Measurements from ENCODE around the gene UBE2M.
"Not testable (repeated sequence)": the region's sequence is repeated elsewhere in the genome, so short reads cannot be mapped to it uniquely, and the experiment has no call there.

Gene UBE2M

DNA sequence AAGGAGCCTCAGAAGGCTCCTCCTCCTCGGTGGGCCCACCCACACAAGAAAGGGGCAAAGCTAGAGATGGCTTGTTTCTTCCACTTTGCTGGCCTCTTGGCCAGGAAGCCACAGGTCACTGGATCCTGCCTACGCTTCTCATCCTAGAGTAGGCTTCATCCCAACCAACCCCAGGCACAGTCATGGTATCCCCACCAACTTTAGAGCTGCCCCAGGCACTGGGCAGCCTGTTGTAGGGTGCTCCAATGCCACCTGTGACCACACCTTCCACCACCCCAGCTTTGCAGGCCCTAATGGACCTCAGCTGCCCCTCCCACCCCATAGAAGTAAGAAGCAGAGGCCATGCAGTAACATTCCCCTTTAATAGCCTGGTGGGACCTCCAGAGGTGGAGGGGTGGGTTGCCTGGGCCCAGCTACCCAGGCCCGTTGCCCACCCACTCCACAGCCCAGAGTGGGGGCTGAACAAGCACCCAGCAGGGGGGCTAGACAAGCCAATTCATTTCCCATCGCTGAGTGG, 3.0 kb downstream of the UBE2M start:
- DNase-seq: no peak

DNA sequence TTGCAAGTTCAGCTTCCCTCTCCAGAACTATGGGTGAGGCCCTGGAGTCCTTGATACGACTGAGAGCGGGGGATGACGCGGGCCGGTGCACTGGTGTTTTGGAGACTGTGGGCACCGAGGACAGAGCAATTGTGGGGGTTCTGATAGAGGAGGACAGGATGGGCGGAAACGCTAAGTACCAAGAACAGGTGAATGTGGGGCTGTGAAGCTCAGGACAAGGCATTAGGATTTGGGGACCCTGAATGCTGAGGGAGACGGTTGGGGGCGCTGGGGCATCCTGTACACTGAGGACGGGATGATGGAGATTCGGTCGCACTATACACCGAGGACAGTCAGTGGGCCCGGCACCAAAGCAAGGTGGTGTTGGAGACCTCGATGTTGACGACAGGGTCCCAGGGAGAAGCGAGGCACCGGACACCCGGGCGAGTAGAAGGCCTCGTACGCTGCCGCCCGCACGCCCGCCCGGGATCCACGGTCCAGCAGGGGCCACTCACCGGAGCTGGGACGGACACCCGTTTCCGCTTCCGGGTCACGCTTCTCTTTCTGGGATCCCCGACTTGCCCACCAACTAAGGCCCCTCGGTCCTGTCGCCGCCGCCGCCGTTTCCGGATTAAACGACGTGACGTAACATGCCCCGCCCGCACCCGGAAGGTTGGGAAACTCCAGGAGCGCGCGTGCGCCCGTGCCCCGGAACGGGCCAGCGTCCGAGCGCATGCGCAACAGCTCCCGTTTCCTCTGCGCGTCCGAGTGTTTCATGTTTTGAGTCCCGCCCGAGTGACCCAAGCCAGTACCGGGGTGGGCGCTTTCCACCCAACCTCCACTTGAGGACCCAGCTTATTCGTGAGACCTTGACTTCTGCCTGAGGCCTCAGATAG, 3.7 kb downstream of the UBE2M start, which contains the start of gene CHMP2A:
Gene CHMP2A (minus strand): TSS at position 612 of the 875 bp plus-strand sequence. CDS start 893 bp downstream, outside the sequence.
- DNase-seq: peak; percentile 97

DNA sequence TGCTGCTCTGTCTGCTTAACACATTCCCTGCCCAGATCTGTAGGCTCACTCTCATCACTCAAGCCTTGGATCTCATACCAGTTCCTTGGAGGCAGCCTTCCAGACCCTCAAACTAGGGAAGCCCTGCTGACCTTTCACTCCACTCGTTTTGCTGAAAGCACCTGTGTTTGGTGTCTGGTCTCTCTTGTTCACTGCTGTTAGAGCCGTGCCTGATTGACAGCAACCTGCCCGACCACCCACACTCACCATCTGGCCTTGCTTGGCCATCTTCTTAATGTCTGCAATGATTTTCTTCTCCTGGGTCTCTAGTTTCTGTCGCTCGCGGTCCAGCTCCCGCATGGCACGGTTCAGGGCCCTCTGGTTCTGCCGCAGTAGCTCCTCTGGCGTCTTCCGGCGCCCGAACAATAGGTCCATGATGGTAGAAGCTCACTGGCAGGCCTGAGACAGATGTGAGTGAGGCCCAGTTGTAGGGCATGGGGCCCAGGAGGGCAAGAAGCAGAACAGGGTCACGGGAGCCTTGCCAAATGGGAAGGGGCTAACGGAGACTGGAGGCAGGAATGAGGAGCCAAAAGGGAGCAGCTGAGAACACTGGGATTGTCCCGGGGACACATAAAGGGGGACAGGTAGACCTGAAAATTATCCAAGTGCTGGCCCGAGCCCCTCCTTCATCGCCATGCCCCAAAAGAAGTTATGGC, 4.5 kb downstream of the UBE2M start:
- DNase-seq: no peak

DNA sequence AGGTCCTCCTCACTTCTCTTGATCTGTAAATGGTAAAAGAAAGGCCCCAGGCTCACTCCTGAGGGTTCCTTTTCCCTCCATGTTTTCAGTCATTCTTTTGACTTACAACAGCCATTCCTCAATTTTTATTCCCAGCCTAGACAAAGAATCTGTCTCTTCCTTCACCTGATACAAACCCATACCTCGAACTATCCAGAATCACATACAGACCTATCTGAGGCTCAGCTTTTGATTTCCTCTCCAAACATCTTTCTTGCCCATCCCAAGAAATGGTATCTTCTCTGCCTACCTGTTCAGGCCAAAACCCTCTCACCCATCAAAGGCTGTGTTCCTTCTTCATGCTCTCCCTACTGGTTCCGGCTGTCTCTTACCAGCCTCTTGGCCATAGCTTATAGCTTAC, 5.8 kb downstream of the UBE2M start:
- no peak for DNase-seq

DNA sequence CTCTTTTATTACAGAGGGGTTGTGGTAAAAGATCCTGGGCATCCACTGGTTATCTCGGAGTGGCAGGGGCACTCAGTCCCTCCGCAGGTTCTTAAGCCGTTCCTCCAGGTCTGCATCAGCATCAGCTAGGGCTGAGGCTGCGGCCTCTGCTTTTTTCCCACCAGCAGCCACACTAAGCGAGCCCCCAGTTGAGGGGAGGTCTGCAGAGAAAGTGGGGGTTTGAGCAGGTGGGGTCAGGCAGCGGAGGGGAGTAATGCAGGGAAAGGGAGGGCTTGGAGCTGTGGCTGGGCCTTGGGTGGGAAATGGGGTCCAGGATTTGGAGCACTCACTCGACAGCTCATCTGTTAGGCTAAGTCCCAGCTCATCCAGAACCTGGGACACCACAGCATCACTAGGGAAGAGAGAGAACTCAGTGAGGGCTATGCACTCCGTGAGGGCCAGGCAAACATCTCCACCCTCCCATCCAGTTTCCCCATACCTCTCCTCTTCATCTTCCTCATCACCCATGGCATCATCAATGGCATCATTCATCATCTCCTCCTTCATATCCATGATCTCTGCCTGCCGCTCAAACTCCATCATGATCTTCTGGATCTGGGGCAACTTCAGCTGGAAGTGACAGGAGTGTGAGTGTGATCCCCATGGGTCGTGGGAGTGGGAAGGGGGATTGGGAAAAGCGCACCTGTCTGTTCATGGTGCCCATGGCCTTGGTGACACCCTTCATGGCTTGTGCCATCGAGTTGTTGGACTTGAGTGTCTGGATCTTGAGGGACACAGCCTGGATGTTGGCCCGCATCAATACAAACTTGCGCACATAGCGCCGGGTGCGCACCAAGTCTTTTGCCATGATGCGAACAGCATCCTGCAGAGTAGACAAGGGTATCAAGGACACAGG, 6.6 kb downstream of the UBE2M start:
- DNase-seq: no peak

DNA sequence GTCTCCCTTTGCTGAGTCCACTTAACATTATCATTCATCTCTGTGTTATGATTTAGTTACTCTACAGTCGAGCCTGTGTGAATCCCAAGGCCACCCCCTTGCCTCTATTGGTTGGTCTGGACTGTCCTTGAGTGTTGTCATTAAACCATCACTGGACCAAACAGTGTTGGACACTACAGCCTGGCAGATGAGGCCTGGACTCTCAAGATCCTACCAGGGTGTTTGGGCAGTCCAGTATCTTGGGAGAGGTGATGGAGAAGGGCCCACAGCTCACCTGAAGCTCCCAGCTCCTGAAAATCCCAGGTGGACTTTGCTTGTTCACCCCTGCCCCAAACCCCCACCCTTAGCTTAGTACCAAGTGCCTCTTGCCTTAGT, 7.3 kb downstream of the UBE2M start:
- DNase-seq: no peak

DNA sequence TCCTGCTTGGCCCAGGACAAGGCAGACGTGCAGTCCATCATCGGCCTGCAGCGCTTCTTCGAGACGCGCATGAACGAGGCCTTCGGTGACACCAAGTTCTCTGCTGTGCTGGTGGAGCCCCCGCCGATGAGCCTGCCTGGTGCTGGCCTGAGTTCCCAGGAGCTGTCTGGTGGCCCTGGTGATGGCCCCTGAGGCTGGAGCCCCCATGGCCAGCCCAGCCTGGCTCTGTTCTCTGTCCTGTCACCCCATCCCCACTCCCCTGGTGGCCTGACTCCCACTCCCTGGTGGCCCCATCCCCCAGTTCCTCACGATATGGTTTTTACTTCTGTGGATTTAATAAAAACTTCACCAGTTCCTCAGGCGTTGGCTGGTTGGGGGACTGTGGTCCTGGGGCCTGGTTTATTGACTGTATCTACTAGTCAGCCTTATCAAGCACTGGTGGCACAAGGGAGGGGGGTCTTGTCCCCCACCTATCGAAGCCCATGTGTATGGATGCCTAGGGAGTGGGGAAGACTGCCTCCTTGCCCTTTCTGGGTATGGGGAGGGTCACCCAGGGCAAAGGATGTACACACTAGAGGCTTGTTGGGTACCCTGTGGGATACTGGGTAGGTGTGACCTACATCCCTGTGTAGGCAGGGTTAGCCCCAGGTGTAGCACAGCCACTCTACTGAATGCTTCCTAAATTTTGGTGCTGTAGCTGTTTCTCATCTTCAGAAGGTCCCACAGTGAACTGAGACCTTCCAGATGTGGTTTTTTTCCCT, 7.9 kb downstream of the UBE2M start:
- no peak for DNase-seq

DNA sequence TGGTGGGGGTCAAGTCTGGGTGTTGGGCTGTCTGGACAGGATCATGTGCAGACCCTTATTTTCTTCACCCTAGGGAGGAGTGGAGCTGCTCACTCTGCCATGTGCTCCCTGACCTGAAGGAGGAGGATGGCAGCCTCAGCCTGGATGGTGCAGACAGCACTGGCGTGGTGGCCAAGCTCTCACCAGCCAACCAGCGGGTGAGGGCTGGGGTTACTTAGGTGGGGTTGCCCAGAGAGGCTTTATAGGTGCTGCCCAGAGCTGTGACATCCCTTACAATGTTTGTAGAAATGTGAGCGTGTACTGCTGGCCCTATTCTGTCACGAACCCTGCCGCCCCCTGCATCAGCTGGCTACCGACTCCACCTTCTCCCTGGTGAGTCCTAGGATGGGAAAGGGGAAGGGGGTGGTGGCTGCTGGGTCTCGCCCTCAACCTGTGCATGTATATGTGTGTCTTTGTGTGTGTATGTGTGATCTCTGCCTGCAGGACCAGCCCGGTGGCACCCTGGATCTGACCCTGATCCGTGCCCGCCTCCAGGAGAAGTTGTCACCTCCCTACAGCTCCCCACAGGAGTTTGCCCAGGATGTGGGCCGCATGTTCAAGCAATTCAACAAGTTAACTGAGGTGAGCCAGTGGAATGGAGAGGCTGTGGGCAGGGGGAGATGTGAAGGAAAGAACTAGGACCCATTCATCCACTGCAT, 8.6 kb downstream of the UBE2M start:
- no peak for DNase-seq

DNA sequence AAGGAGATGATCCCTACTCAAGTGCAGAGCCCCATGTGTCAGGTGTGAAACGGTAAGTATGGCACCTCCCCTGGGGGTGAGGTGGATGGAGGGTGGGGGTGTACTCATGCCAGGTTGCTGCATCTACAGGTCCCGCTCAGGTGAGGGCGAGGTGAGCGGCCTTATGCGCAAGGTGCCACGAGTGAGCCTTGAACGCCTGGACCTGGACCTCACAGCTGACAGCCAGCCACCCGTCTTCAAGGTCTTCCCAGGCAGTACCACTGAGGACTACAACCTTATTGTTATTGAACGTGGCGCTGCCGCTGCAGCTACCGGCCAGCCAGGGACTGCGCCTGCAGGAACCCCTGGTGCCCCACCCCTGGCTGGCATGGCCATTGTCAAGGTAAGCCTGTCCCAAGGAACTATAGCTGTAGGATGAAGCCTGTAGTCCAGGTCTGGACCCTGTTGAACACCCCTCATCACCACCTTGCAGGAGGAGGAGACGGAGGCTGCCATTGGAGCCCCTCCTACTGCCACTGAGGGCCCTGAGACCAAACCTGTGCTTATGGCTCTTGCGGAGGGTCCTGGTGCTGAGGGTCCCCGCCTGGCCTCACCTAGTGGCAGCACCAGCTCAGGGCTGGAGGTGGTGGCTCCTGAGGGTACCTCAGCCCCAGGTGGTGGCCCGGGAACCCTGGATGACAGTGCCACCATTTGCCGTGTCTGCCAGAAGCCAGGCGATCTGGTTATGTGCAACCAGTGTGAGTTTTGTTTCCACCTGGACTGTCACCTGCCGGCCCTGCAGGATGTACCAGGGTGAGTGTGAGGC, 9.3 kb downstream of the UBE2M start:
- no peak for DNase-seq

DNA sequence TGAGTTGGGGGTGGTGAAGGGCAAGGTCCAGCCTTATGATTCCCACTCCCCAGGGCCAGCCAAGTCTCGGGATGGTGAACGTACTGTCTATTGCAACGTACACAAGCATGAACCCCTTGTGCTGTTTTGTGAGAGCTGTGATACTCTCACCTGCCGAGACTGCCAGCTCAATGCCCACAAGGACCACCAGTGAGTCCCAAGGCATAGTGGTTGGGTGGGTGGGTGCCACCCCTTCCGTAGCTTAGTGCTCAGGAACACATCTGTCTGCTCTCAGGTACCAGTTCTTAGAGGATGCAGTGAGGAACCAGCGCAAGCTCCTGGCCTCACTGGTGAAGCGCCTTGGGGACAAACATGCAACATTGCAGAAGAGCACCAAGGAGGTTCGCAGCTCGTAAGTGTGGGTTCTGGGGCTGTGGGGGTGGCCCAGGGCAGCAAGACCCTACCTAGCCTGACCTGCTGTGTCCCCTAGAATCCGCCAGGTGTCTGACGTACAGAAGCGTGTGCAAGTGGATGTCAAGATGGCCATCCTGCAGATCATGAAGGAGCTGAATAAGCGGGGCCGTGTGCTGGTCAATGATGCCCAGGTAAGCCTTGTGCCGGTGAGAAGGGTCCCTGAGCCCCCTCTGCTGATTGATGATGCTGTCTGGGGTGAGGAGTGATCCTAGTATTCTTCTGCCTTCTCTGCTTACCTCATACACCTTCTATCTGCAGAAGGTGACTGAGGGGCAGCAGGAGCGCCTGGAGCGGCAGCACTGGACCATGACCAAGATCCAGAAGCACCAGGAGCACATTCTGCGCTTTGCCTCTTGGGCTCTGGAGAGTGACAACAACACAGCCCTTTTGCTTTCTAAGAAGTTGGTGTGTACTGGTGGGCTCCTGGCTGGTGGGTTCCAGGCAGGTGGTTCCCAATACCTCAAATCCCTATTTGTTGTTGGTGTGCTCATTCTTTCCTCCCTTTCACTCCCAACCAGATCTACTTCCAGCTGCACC, 10.8 kb downstream of the UBE2M start:
- no peak for DNase-seq

DNA sequence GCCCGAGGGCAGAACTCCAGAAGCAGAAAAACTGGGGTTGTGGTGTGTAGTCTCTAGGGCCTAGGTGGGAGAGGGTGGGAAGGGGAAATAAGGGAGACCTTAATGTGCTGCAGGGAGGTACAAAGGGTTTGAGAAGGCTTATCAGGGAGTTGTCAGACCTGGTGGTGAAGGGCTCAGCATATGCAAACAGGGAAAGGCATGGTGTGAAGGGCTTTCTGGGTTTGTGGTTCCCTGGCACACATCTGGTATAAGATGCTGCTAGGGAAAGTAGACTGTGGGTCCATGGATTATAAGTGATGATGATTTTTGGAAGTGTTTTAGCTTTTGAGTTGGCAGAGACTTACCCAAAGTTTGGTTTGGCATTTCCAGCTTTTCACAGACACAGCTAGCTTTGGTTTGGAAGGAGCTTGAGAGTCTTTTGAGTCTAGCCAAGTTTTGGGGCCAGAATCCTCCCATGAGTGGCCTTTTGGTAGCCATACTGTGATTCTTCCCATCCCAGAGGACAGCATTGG, 12.3 kb downstream of the UBE2M start:
- no peak for DNase-seq

DNA sequence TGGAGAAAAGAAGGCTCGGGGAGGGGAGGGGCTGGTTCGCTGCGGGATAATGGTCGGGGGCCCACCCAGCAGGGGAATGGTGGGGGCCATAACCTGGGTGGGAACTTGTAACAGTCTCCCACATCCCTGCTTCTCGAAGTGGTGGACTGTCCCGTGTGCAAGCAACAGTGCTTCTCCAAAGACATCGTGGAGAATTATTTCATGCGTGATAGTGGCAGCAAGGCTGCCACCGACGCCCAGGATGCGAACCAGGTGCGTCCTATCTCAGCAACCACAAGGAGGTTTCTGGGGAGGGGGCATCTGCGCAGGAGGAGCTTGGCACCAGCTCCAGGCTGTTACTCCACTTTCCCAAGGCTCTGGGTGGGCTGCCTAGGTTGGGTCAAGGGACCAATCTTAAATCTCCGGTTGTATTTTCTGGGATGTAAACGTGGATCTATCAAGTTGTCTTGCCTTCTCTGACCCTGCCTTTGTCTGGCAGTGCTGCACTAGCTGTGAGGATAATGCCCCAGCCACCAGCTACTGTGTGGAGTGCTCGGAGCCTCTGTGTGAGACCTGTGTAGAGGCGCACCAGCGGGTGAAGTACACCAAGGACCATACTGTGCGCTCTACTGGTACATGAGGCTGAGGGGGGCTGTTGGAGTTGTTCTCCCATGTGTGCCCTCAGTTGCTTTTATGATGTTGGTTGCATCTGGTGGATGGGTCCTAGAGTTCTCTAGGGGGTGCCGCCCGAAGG, 13.0 kb downstream of the UBE2M start:
- DNase-seq: no peak

DNA sequence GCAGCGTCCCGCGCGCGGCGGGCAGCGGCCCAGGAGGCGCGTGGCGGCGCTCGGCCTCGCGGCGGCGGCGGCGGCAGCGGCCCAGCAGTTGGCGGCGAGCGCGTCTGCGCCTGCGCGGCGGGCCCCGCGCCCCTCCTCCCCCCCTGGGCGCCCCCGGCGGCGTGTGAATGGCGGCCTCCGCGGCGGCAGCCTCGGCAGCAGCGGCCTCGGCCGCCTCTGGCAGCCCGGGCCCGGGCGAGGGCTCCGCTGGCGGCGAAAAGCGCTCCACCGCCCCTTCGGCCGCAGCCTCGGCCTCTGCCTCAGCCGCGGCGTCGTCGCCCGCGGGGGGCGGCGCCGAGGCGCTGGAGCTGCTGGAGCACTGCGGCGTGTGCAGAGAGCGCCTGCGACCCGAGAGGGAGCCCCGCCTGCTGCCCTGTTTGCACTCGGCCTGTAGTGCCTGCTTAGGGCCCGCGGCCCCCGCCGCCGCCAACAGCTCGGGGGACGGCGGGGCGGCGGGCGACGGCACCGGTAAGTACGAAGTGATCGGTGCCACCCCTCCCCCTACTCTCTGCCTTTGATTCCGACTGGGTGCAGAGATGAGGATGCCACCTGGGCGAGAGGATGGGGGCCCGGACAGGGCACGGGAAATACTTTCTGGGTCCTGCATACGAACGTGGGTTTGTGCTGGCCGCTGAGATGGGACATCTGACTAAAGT, 13.7 kb downstream of the UBE2M start:
- peak; percentile 69 for DNase-seq

DNA sequence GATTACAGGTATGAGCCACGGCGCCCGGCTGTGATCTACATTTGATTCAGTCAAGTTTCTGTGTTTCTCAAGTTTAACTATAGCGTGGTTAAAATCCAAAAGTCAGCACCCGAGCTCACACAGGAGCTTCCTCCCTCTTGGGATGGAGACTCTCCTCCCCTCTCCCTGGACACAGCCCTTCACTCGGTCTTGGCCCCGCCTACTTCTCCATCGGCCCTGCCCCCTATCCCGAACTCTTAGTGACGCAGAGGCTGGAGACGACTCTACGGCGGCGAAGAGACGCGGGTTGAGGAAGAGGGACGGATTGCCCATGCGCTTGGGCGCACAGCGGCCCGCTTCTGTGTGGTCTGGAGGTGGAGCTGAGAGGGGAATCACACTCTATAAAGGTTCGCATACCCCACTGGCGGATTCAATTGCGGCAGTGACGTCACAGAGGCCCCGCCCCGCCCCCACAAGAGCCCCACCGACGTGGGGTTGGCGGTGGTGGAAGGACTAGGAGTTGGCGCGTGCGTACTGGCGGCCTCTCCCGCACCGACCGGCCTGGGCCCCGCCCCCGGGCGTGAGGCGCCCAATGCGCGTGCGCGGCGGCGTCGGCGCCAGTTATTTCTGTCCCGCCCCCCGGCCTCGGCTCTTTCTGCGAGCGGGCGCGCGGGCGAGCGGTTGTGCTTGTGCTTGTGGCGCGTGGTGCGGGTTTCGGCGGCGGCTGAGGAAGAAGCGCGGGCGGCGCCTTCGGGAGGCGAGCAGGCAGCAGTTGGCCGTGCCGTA, 14.4 kb downstream of the UBE2M start, which contains the start of gene TRIM28:
Gene TRIM28 (plus strand): TSS at position 239 of the 765 bp plus-strand sequence. CDS start 694 bp downstream, outside the sequence.
- peak; percentile 100 for DNase-seq

DNA sequence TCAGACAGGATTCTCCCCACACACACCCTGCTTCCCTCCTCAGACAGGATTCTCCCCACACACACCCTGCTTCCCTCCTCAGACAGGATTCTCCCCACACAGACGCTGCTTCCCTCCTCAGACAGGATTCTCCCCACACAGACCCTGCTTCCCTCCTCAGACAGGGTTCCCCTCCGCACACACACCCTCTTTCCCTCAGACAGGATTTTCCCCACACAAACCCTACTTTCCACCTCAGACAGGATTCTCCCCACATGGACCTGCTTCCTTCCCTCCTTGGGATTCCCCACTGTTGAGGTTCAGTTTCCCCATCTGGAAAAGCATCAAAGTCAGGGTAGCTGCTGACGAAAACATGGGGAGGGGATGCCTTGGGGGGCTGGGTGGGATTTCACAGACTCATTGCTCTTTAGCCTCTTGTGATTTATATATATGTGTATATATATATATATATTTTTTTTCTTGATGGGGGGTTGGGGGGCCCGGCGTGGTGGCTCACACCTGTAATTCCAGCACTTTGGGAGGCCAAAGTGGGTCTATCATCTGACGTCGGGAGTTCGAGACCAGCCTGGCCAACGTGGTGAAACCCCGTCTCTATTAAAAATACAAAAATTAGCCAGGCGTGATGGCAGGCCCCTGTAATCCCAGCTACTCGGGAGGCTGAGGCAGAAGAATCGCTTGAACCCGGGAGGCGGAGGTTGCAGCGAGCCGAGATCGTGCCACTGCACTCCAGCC, 15.6 kb downstream of the UBE2M start:
- not testable (repeated sequence) for DNase-seq

DNA sequence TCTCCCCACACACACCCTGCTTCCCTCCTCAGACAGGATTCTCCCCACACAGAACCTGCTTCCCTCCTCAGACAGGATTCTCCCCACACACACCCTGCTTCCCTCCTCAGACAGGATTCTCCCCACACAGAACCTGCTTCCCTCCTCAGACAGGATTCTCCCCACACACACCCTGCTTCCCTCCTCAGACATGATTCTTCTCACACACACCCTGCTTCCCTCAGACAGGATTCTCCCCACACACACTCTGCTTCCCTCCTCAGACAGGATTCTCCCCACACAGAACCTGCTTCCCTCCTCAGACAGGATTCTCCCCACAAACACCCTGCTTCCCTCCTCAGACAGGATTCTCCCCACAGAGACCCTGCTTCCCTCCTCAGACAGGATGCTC, 19.2 kb downstream of the UBE2M start:
- not testable (repeated sequence) for DNase-seq

All from fibroblast of skin of abdomen (primary cell).